Fibroblast of lung (primary cell): Measurements from ENCODE around the gene PRKCD. TPM values are rescaled to one million over a fixed set of nuclear protein-coding genes. Genes with fewer than 3 reads are reported as not detected.

Source experiments
- DNase-seq, 2 donors: peaks; one replicate each; pipeline versions ENCODE4 v3.0.0 to v3.0.0-alpha.2; 2010; ENCODE audit warnings: low read depth in 2 of 2
- H2AFZ ChIP-seq: 2 replicates; pipeline ENCODE4 v1.5.1; 2012; ENCODE audit warnings: low read length, control low read depth, inconsistent platforms
- H3K27ac ChIP-seq: 2 replicates; pipeline ENCODE4 v1.5.1; 2011; ENCODE audit warnings: low read length, control low read depth; ENCODE audit not compliant: insufficient read depth
- H3K27me3 ChIP-seq: 2 replicates; pipeline ENCODE4 v1.5.1; 2011; ENCODE audit warnings: mild to moderate bottlenecking, low read length; ENCODE audit not compliant: control insufficient read depth, insufficient read depth
- H3K36me3 ChIP-seq: 2 replicates; pipeline ENCODE4 v1.5.1; 2011; ENCODE audit warnings: low read length; ENCODE audit not compliant: control insufficient read depth, insufficient read depth
- H3K4me1 ChIP-seq: 2 replicates; pipeline ENCODE4 v1.5.1; 2011; ENCODE audit warnings: low read length; ENCODE audit not compliant: control insufficient read depth, insufficient read depth; ENCODE audit errors: extremely low read depth
- H3K4me2 ChIP-seq: 2 replicates; pipeline ENCODE4 v1.5.1; 2011; ENCODE audit warnings: low read length, control low read depth; ENCODE audit not compliant: insufficient read depth; ENCODE audit errors: extremely low read depth
- H3K4me3 ChIP-seq, 4 experiments: fragments of 200-600 bp in 1 of 4; sonication (generic) in 1 of 4; replicated peaks in 1 of 4; 2 replicates each; pipeline ENCODE4 v1.5.1; 2011 to 2016; ENCODE audit warnings: low read length in 4 of 4, low read depth in 3 of 4, mild to moderate bottlenecking in 3 of 4, control low read depth in 2 of 4, inconsistent platforms in 1 of 4, mixed read lengths in 1 of 4; ENCODE audit not compliant: insufficient read depth in 1 of 4; ENCODE audit errors: control extremely low read depth in 1 of 4
- H3K79me2 ChIP-seq: 2 replicates; pipeline ENCODE4 v1.5.1; 2012; ENCODE audit warnings: mild to moderate bottlenecking, low read length, inconsistent platforms; ENCODE audit not compliant: control insufficient read depth, insufficient read depth
- H3K9ac ChIP-seq: 2 replicates; pipeline ENCODE4 v1.5.1; 2011; ENCODE audit warnings: mild to moderate bottlenecking, low read length, control low read depth; ENCODE audit not compliant: insufficient read depth
- H3K9me3 ChIP-seq: 2 replicates; pipeline ENCODE4 v1.5.1; 2012; ENCODE audit warnings: low read depth, low read length; ENCODE audit not compliant: control insufficient read depth, insufficient read depth
- H4K20me1 ChIP-seq: 2 replicates; pipeline ENCODE4 v1.5.1; 2011; ENCODE audit warnings: low read length; ENCODE audit not compliant: control insufficient read depth, insufficient read depth; ENCODE audit errors: extremely low read depth
- EZH2 ChIP-seq: IDR thresholded peaks from 2 replicates; pipeline ENCODE4 v1.5.1; 2012; ENCODE audit warnings: low read length, control low read depth, mild to moderate bottlenecking; ENCODE audit errors: missing control alignments
- polyA plus RNA-seq, 2 donors: library from polyadenylated mRNA; depleted of rRNA in 1 of 2; stranded (reverse) in 1 of 2; unstranded in 1 of 2; fragments of >200 nt; gene quantifications; 2 replicates each; pipeline ENCODE4 v1.2.1, GENCODE V29; 2011 to 2012; ENCODE audit warnings: missing spikeins in 1 of 2
- total RNA-seq: library from RNA; depleted of rRNA; stranded (reverse); fragments of >200 nt; gene quantifications from 2 replicates; pipeline ENCODE4 v1.2.1, GENCODE V29; 2014
- TF ChIP-seq, protein P1 (sequence below), 2 donors: IDR thresholded peaks in 1 of 2; conservative IDR thresholded peaks in 1 of 2; 1 replicate in 1 of 2; 2 replicates in 1 of 2; pipeline ENCODE4 v1.5.1; 2011 to 2012; ENCODE audit warnings: low read length in 2 of 2, control low read depth in 1 of 2, inconsistent platforms in 1 of 2, low read depth in 1 of 2, mild to moderate bottlenecking in 1 of 2

The PRKCD gene
- total and polyA plus RNA-seq, 2 donors (not counting 1 experiment from before 2014, with no cell fraction given), result 3.8 to 21.2 TPM

DNA sequence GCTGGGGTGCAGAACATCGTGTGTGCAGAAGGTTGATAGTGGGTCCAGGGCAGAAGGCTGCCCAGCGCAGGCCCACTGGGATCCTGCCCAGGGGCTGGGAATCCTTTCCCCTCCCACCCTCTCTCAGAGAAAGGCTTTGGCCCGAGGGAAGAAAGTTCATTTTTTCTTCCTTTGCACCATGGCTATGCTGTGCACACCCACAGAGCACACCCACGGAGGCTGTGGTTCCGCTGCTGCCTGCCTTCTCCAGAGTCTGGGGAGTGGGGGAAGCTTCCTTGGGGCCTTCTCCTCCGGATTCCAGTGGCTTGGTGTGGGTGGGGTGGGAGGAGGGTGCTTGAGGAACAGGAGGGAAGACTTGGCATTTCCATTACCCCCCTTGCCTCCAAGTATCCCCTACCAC, 7.0 kb upstream of the PRKCD start:
- H3K4me3 ChIP-seq, result no peak overlapping the region
- H2AFZ ChIP-seq, result no peak overlapping the region
- H3K27ac ChIP-seq, result no peak overlapping the region
- no peak overlapping the region for H3K9ac ChIP-seq
- peak in 1 of 2 donors; percentile 17 for DNase-seq
- no peaks in the 10 kb centered on the region for H3K9me3 ChIP-seq
- TF ChIP-seq, protein P1, sequence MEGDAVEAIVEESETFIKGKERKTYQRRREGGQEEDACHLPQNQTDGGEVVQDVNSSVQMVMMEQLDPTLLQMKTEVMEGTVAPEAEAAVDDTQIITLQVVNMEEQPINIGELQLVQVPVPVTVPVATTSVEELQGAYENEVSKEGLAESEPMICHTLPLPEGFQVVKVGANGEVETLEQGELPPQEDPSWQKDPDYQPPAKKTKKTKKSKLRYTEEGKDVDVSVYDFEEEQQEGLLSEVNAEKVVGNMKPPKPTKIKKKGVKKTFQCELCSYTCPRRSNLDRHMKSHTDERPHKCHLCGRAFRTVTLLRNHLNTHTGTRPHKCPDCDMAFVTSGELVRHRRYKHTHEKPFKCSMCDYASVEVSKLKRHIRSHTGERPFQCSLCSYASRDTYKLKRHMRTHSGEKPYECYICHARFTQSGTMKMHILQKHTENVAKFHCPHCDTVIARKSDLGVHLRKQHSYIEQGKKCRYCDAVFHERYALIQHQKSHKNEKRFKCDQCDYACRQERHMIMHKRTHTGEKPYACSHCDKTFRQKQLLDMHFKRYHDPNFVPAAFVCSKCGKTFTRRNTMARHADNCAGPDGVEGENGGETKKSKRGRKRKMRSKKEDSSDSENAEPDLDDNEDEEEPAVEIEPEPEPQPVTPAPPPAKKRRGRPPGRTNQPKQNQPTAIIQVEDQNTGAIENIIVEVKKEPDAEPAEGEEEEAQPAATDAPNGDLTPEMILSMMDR (conservative IDR thresholded peaks at IDR 0.05 in 1 of 2, IDR thresholded peaks at IDR 0.05 in 1 of 2; ENCODE audit: low read depth in 1 of 2, low read length in 2 of 2), result no peak
- no peak for TF ChIP-seq EZH2
- H3K4me2 ChIP-seq, result no peak overlapping the region
- H3K4me1 ChIP-seq, result peaks cover 6% of the 10 kb centered on the region
- H4K20me1 ChIP-seq, result no peaks in the 10 kb centered on the region
- H3K36me3 ChIP-seq, result no peaks in the 10 kb centered on the region
- no peaks in the 10 kb centered on the region for H3K79me2 ChIP-seq
- peaks cover 10% of the 10 kb centered on the region for H3K27me3 ChIP-seq

DNA sequence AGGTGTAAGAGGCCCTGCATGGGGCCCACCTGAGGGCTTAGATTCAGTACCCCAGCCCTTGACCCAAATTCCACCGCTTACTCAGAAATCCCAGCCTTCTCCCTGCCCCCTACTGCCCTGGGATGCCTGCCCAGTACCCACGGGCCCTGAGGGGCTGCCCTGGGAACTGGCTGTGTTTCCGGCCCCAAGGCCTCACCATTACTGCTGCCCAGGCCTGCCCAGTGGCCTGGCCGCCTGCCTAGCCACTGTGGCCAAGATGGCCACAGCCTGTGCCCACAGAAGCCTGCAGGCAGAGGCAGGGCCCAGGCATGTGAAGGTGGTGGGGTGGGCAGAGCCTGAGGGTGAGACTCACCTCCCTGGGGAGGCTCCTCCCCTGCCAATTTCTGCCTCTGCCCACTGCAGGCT, 6.1 kb upstream of the PRKCD start:
- Histone ChIP-seq H3K27me3 (peaks cover 10% of the 10 kb centered on the region), H3K9me3 (no peaks in the 10 kb centered on the region), H3K4me3 (no peak overlapping the region)

DNA sequence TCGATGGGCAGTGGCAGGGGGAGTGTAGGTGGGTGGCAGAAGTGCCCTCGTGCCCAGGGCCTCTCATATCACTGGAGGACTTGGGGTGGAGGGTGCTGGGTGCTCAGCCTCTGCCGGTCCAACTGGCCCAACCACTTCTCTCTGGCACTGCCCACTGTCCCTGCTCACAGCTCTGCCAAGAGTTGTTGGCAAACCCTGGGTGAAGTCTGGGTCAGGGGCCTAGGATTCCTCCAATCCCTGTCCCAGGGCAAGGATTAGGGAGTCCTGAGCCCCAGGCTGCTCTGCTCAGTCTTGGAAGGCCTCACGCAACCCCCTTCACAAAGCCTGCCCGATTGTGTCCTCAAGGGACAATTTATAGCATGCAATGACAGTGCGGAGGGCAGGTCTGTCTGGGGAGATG, 5.2 kb upstream of the PRKCD start:
- H3K4me3 ChIP-seq, result no peak overlapping the region
- TF ChIP-seq EZH2, result no peak
- TF ChIP-seq, protein P1 (conservative IDR thresholded peaks at IDR 0.05 in 1 of 2, IDR thresholded peaks at IDR 0.05 in 1 of 2; ENCODE audit: low read depth in 1 of 2, low read length in 2 of 2), result no peak
- H3K9ac ChIP-seq, result no peak overlapping the region
- peaks cover 6% of the 10 kb centered on the region for H3K4me1 ChIP-seq
- peaks cover 10% of the 10 kb centered on the region for H3K27me3 ChIP-seq
- no peak overlapping the region for H3K27ac ChIP-seq
- H3K4me2 ChIP-seq, result no peak overlapping the region
- H3K9me3 ChIP-seq, result no peaks in the 10 kb centered on the region
- no peaks in the 10 kb centered on the region for H3K79me2 ChIP-seq
- no peaks in the 10 kb centered on the region for H3K36me3 ChIP-seq
- no peak for DNase-seq
- H2AFZ ChIP-seq, result no peak overlapping the region
- H4K20me1 ChIP-seq, result no peaks in the 10 kb centered on the region

More for the DNA sequence above, 6.1 kb upstream of the PRKCD start:
- Histone ChIP-seq H3K79me2 (no peaks in the 10 kb centered on the region), H3K9ac (no peak overlapping the region), H4K20me1 (no peaks in the 10 kb centered on the region), H3K4me1 (peaks cover 6% of the 10 kb centered on the region), H3K4me2 (no peak overlapping the region), H3K36me3 (no peaks in the 10 kb centered on the region), H2AFZ (no peak overlapping the region), H3K27ac (no peak overlapping the region)
- TF ChIP-seq EZH2, result no peak
- TF ChIP-seq, protein P1 (conservative IDR thresholded peaks at IDR 0.05 in 1 of 2, IDR thresholded peaks at IDR 0.05 in 1 of 2; ENCODE audit: low read depth in 1 of 2, low read length in 2 of 2), result no peak
- no peak for DNase-seq
